Measurements from ENCODE around the gene TAF10.
A peak's percentile ranks its signal among the peaks of the same experiment; 100 is the strongest.

TAF10 gene

GRCh38 chr11:6604790-6605189 lies 7.2 kb downstream of the TAF10 start:
- Histone ChIP-seq H3K9me3 (ENCODE audit: control insufficient read depth, insufficient read depth, low read length) (no peaks in the 10 kb centered on the region), H3K27ac (ENCODE audit: low read depth, low read length) (peak overlapping the region; percentile 82), H3K9ac (ENCODE audit: low read depth, low read length) (peak overlapping the region; percentile 88; the same call in 1 of the 2 replicates), H3K36me3 (ENCODE audit: control insufficient read depth, insufficient read depth, low read length) (peaks cover 45% of the 10 kb centered on the region), H3K4me1 (ENCODE audit: control insufficient read depth, insufficient read depth, low read length) (peaks cover 30% of the 10 kb centered on the region), H3K4me3 (ENCODE audit: low read depth, low read length) (peak overlapping the region; percentile 98), H3K27me3 (ENCODE audit: control insufficient read depth, insufficient read depth, low read length) (no peaks in the 10 kb centered on the region)

GRCh38 chr11:6604081-6604626 lies 7.9 kb downstream of the TAF10 start:
- Histone ChIP-seq H3K4me1 (ENCODE audit: control insufficient read depth, insufficient read depth, low read length) (peaks cover 30% of the 10 kb centered on the region), H3K9me3 (ENCODE audit: control insufficient read depth, insufficient read depth, low read length) (no peaks in the 10 kb centered on the region), H3K4me3 (ENCODE audit: low read depth, low read length) (peak overlapping the region; percentile 98), H3K27me3 (ENCODE audit: control insufficient read depth, insufficient read depth, low read length) (no peaks in the 10 kb centered on the region), H3K9ac (ENCODE audit: low read depth, low read length) (peak overlapping the region; percentile 88), H3K27ac (ENCODE audit: low read depth, low read length) (peak overlapping the region; percentile 82), H3K36me3 (ENCODE audit: control insufficient read depth, insufficient read depth, low read length) (peaks cover 45% of the 10 kb centered on the region)

GRCh38 chr11:6603287-6604080 lies 8.5 kb downstream of the TAF10 start, which contains the start of the genes ILK and RRP8:
TSS of gene ILK (plus strand) at chr11:6603774. CDS start at chr11:6604272, 498 bp downstream.
TSS of gene RRP8 (minus strand) at chr11:6603616. CDS start at chr11:6603502, 114 bp downstream.
- peak within 1 kb of the TSS; percentile 98 for H3K4me3 ChIP-seq (ENCODE audit: low read depth, low read length)
- H3K36me3 ChIP-seq (ENCODE audit: control insufficient read depth, insufficient read depth, low read length): peaks cover 45% of the 10 kb centered on the region
- H3K9me3 ChIP-seq (ENCODE audit: control insufficient read depth, insufficient read depth, low read length): no peaks in the 10 kb centered on the region
- H3K9ac ChIP-seq (ENCODE audit: low read depth, low read length): peak within 1 kb of the TSS; percentile 88
- H3K4me1 ChIP-seq (ENCODE audit: control insufficient read depth, insufficient read depth, low read length): peaks cover 30% of the 10 kb centered on the region
- H3K27ac ChIP-seq (ENCODE audit: low read depth, low read length): peak within 1 kb of the TSS; percentile 82
- no peaks in the 10 kb centered on the region for H3K27me3 ChIP-seq (ENCODE audit: control insufficient read depth, insufficient read depth, low read length)

DNA sequence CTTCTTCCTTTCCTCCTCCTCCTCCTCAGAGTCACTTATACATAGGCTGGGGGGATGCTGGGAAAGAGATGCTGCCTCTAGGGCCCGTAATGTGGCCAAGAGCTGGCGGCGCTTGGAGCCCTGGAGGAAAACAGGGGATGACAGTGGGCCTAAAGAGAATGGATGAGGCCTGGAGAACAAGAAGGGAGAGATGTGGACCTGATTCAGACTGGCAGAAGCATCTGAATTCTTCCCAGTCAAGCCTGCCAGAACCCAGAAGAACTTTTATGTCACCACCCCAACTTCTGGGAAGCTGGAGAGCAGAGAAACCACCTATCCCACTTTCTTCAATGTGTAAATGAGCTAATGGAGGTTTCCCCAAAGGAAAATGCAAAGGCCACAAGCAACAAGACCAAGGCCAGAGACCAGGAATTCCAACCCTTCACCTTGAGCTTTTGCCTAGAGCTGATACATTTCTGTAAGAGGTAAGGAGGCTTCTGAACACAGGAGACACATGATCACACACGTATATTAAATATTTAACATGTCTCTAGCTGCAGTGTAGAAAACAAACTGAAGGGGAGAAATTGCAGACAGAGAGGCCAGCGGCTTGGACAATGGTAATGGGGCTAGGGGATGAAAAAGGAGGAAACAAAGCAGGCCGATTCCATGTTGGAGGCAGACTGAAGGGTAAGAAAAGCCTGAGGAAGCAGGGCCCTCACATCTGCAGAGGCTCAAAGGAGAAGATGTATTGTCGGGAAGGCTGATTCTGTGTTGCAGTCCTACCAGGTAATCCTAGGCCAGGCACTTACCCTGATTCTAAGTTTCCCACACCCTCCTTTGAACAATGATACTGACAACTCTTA lies 9.7 kb downstream of the TAF10 start:
- H3K4me1 ChIP-seq (ENCODE audit: control insufficient read depth, insufficient read depth, low read length): peaks cover 26% of the 10 kb centered on the region
- no peaks in the 10 kb centered on the region for H3K27me3 ChIP-seq (ENCODE audit: control insufficient read depth, insufficient read depth, low read length)
- H3K36me3 ChIP-seq (ENCODE audit: control insufficient read depth, insufficient read depth, low read length): peaks cover 41% of the 10 kb centered on the region
- 0 out of 2 replicates have a peak overlapping the region, but pooled peaks have one; percentile 44 for H3K9ac ChIP-seq (ENCODE audit: low read depth, low read length)
- H3K27ac ChIP-seq (ENCODE audit: low read depth, low read length): no peak overlapping the region
- H3K4me3 ChIP-seq (ENCODE audit: low read depth, low read length): peak overlapping the region; percentile 98
- no peaks in the 10 kb centered on the region for H3K9me3 ChIP-seq (ENCODE audit: control insufficient read depth, insufficient read depth, low read length)

DNA sequence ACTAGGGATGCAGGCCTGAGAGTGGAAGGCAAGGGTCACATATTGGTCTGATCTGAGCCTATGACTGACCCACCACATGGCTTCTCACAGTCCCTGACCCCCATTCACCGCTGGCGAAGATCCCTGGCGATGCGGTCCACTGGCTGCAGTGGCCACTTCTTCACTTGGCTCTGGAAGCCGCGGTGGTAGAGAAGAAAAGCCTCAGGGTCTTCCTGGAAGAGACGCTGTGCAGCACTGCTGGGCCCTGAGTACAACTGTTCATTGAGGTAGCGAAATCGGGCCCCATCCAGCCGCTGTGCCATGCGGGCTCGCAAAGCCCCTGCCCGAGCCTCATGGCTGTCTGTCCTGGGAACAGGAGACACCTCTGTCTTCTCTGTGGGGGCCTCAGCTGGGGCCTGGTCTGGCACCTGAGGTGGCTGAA lies 11.0 kb downstream of the TAF10 start:
- no peaks in the 10 kb centered on the region for H3K9me3 ChIP-seq (ENCODE audit: control insufficient read depth, insufficient read depth, low read length)
- H3K36me3 ChIP-seq (ENCODE audit: control insufficient read depth, insufficient read depth, low read length): peaks cover 52% of the 10 kb centered on the region
- no peak overlapping the region for H3K9ac ChIP-seq (ENCODE audit: low read depth, low read length)
- peaks cover 16% of the 10 kb centered on the region for H3K4me1 ChIP-seq (ENCODE audit: control insufficient read depth, insufficient read depth, low read length)
- no peaks in the 10 kb centered on the region for H3K27me3 ChIP-seq (ENCODE audit: control insufficient read depth, insufficient read depth, low read length)
- no peak overlapping the region for H3K4me3 ChIP-seq (ENCODE audit: low read depth, low read length)
- H3K27ac ChIP-seq (ENCODE audit: low read depth, low read length): no peak overlapping the region

- no peaks in the 10 kb centered on the region for H3K9me3 ChIP-seq (ENCODE audit: control insufficient read depth, insufficient read depth, low read length)
- no peaks in the 10 kb centered on the region for H3K27me3 ChIP-seq (ENCODE audit: control insufficient read depth, insufficient read depth, low read length)
- H3K36me3 ChIP-seq (ENCODE audit: control insufficient read depth, insufficient read depth, low read length): peaks cover 52% of the 10 kb centered on the region
- no peak overlapping the region for H3K4me3 ChIP-seq (ENCODE audit: low read depth, low read length)
- peaks cover 14% of the 10 kb centered on the region; the same call in 1 of the 2 replicates for H3K4me1 ChIP-seq (ENCODE audit: control insufficient read depth, insufficient read depth, low read length)
- no peak overlapping the region for H3K27ac ChIP-seq (ENCODE audit: low read depth, low read length)
- no peak overlapping the region for H3K9ac ChIP-seq (ENCODE audit: low read depth, low read length)
These were observed 12.1 kb downstream of the TAF10 start for GRCh38 chr11:6599881-6600390.

DNA sequence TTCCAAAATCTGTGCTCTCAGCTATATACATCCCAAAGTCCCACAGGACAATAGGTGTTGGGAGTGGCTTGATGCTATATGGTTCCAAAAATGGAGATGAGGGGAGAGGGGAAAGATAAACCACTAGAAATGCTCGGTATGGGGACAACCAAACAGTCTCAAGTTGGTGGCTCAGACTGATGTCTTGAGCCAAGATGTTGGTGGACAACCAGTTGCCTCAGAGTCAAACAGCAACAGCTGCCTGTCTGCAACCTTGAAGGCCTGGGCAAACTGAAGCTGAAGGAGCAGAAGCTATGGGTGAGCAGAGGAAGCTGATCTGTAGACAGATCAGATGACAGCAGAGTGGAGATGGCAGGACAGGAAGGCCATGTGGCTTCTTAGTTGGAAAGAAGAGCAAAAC lies 12.6 kb downstream of the TAF10 start:
- Histone ChIP-seq H3K4me3 (ENCODE audit: low read depth, low read length) (no peak overlapping the region), H3K9ac (ENCODE audit: low read depth, low read length) (no peak overlapping the region), H3K27ac (ENCODE audit: low read depth, low read length) (no peak overlapping the region), H3K9me3 (ENCODE audit: control insufficient read depth, insufficient read depth, low read length) (no peaks in the 10 kb centered on the region), H3K27me3 (ENCODE audit: control insufficient read depth, insufficient read depth, low read length) (no peaks in the 10 kb centered on the region), H3K36me3 (ENCODE audit: control insufficient read depth, insufficient read depth, low read length) (peaks cover 52% of the 10 kb centered on the region), H3K4me1 (ENCODE audit: control insufficient read depth, insufficient read depth, low read length) (peaks cover 9% of the 10 kb centered on the region; the same call in 1 of the 2 replicates)

- no peak overlapping the region for H3K27ac ChIP-seq (ENCODE audit: low read depth, low read length)
- no peaks in the 10 kb centered on the region for H3K9me3 ChIP-seq (ENCODE audit: control insufficient read depth, insufficient read depth, low read length)
- peaks cover 8% of the 10 kb centered on the region; the same call in 1 of the 2 replicates for H3K4me1 ChIP-seq (ENCODE audit: control insufficient read depth, insufficient read depth, low read length)
- H3K4me3 ChIP-seq (ENCODE audit: low read depth, low read length): no peak overlapping the region
- peaks cover 52% of the 10 kb centered on the region for H3K36me3 ChIP-seq (ENCODE audit: control insufficient read depth, insufficient read depth, low read length)
- no peaks in the 10 kb centered on the region for H3K27me3 ChIP-seq (ENCODE audit: control insufficient read depth, insufficient read depth, low read length)
- no peak overlapping the region for H3K9ac ChIP-seq (ENCODE audit: low read depth, low read length)
These were observed 13.5 kb downstream of the TAF10 start for GRCh38 chr11:6598555-6598954.

DNA sequence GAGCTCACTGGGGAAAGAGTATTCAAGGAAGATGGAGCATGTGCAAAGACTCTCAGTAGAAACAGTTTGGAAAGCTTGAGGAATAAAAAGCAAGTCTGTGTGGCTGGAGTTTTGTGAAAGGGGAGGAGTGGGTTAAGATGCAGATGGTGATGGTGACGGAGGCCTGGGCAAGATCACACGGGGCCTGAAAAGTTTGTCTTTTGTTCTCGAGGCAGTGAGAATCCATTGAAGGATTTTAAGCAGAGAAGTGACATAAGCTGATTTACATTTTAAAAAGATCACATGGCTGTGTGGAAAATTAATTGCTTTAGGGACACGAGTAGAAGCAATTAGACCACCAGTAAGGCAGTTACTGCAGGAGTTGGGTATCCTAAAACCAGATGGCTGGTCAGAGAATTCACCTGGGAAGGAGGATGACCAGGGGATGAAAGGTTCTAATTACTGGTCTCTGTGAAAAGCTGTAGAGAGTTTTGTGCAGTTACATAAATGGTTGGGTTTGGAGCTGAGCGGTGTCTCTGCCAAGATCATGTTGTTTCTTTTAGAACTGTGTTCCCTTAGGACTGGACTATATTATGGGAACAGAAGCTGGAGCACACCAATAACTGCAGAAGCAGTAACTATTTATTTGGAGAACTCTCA lies 15.7 kb downstream of the TAF10 start:
- Histone ChIP-seq H3K4me3 (ENCODE audit: low read depth, low read length) (no peak overlapping the region), H3K36me3 (ENCODE audit: control insufficient read depth, insufficient read depth, low read length) (peaks cover 47% of the 10 kb centered on the region), H3K9me3 (ENCODE audit: control insufficient read depth, insufficient read depth, low read length) (no peaks in the 10 kb centered on the region), H3K27ac (ENCODE audit: low read depth, low read length) (no peak overlapping the region), H3K9ac (ENCODE audit: low read depth, low read length) (no peak overlapping the region), H3K27me3 (ENCODE audit: control insufficient read depth, insufficient read depth, low read length) (no peaks in the 10 kb centered on the region), H3K4me1 (ENCODE audit: control insufficient read depth, insufficient read depth, low read length) (no peaks in the 10 kb centered on the region)

GRCh38 chr11:6594142-6594768 lies 17.8 kb downstream of the TAF10 start:
- no peaks in the 10 kb centered on the region for H3K4me1 ChIP-seq (ENCODE audit: control insufficient read depth, insufficient read depth, low read length)
- no peaks in the 10 kb centered on the region for H3K27me3 ChIP-seq (ENCODE audit: control insufficient read depth, insufficient read depth, low read length)
- H3K36me3 ChIP-seq (ENCODE audit: control insufficient read depth, insufficient read depth, low read length): peaks cover 26% of the 10 kb centered on the region
- no peak overlapping the region for H3K9ac ChIP-seq (ENCODE audit: low read depth, low read length)
- H3K27ac ChIP-seq (ENCODE audit: low read depth, low read length): no peak overlapping the region
- no peaks in the 10 kb centered on the region for H3K9me3 ChIP-seq (ENCODE audit: control insufficient read depth, insufficient read depth, low read length)
- H3K4me3 ChIP-seq (ENCODE audit: low read depth, low read length): no peak overlapping the region
